Measurements from ENCODE around the gene RTN4RL1. TPM values are rescaled to one million over a fixed set of nuclear protein-coding genes. Genes with fewer than 3 reads are reported as not detected.

Gene RTN4RL1
- total RNA-seq, 1 donor from 2014 or later: 0.77 TPM

DNA sequence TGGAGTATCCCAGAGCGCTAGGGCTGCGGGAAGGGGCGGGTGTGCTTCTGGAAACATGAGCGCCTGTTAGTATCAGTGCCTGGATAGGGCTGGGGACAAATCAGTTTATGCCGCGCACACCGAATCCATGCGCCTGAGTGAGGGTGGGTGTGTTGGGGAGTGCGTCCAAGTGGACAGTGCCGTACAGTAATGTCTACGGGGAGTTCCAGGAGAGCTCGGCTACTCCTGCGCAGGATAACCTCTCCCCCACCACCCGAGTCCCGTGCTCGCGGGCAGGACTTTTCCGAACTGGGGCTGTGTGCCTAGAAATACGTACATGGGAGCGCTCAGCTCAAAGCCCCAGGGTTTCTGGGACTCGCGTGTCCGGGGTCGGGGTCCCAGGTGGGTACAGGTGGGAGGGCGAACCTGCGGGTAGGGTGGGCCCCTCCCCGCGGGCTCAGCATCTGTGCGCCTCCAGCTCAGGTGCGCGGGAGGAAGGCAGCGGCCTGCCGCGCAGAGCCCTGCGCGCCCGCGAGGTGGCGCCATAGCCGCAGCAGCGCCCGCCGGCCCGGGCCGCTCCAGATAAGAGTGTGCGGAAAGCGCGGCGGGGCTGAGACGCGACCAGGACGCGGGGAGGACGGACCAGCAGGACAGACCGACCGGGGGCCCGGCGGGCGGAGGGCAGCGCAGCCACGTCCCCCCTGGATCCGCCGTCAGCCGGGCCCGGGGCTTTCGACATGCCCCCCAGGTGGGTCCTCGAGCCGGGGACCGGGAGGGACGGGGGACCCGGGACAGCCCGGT is 29.6 kb upstream of the RTN4RL1 start, which contains the start of gene HIC1:
TSS of gene HIC1 (plus strand) at position 592 of the 780 bp plus-strand sequence. CDS start 1,588 bp downstream, outside the sequence.
- Histone ChIP-seq H3K27ac (ENCODE audit: low read depth, low read length) (peak within 1 kb of the TSS; percentile 87), H3K79me2 (ENCODE audit: insufficient read depth, low read length) (peaks cover 53% of the 10 kb centered on the region), H4K20me1 (ENCODE audit: insufficient read depth, low read length) (peaks cover 39% of the 10 kb centered on the region), H3K9me3 (ENCODE audit: insufficient read depth, low read depth, low read length) (no peaks in the 10 kb centered on the region), H3K9ac (ENCODE audit: low read length) (peak within 1 kb of the TSS; percentile 93), H3K27me3 (ENCODE audit: insufficient read depth, low read length) (no peaks in the 10 kb centered on the region), H3K36me3 (ENCODE audit: insufficient read depth, low read length) (peaks cover 2% of the 10 kb centered on the region), H3K4me2 (ENCODE audit: low read length) (peak within 1 kb of the TSS; percentile 86), H3K4me1 (ENCODE audit: insufficient read depth, low read length) (peaks cover 28% of the 10 kb centered on the region), H2AFZ (ENCODE audit: low read depth, low read length) (peak within 1 kb of the TSS; percentile 27), H3K4me3 (ENCODE audit: insufficient read depth, low read depth, low read length) (peak within 1 kb of the TSS; percentile 78)
- Mint-ChIP-seq H3K27me3 (ENCODE audit: low read depth, unreplicated experiment) (peaks cover 2% of the 10 kb centered on the region), H3K27ac (ENCODE audit: unreplicated experiment) (peak within 1 kb of the TSS; percentile 41), H3K9me3 (ENCODE audit: unreplicated experiment) (peaks cover 5% of the 10 kb centered on the region), H3K4me3 (ENCODE audit: unreplicated experiment) (peak within 1 kb of the TSS; percentile 78), H3K36me3 (ENCODE audit: low read depth, unreplicated experiment) (peaks cover 7% of the 10 kb centered on the region), H3K4me1 (ENCODE audit: low read depth, unreplicated experiment) (peaks cover 4% of the 10 kb centered on the region)
- no peak for DNase-seq (ENCODE audit: low read depth)
- TF ChIP-seq CTCF (IDR thresholded peaks at IDR 0.05; ENCODE audit: insufficient read depth, low read depth, low read length) (peak; percentile 52), EZH2 (IDR thresholded peaks at IDR 0.05; ENCODE audit: insufficient read depth, low read length) (no peak)
- FAIRE-seq: no peak

DNA sequence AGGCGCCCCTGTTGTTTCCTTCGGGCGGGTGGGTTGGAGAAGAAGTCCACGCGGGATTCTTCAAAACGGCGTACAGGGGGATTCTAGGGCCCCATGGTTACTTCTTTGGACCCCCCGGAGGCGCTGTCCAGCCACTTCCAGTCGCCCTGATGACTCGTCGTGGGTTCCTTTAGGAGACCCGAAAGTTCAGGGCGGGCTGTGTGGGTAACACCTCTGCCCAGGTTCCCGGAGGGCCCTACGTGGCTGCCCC is 29.1 kb upstream of the RTN4RL1 start:
- H4K20me1 ChIP-seq (ENCODE audit: insufficient read depth, low read length): peaks cover 35% of the 10 kb centered on the region
- peak overlapping the region; percentile 27 for H2AFZ ChIP-seq (ENCODE audit: low read depth, low read length)
- H3K79me2 ChIP-seq (ENCODE audit: insufficient read depth, low read length): peaks cover 47% of the 10 kb centered on the region
- no peak for FAIRE-seq
- H3K9me3 Mint-ChIP-seq (ENCODE audit: unreplicated experiment): peaks cover 2% of the 10 kb centered on the region
- H3K9ac ChIP-seq (ENCODE audit: low read length): peak overlapping the region; percentile 93
- peak overlapping the region; percentile 86 for H3K4me2 ChIP-seq (ENCODE audit: low read length)
- no peak overlapping the region for H3K27ac Mint-ChIP-seq (ENCODE audit: unreplicated experiment)
- H3K27ac ChIP-seq (ENCODE audit: low read depth, low read length): peak overlapping the region; percentile 60
- no peak for DNase-seq (ENCODE audit: low read depth)
- H3K4me1 Mint-ChIP-seq (ENCODE audit: low read depth, unreplicated experiment): peaks cover 4% of the 10 kb centered on the region
- H3K36me3 Mint-ChIP-seq (ENCODE audit: low read depth, unreplicated experiment): peaks cover 4% of the 10 kb centered on the region
- peaks cover 2% of the 10 kb centered on the region for H3K27me3 Mint-ChIP-seq (ENCODE audit: low read depth, unreplicated experiment)
- H3K9me3 ChIP-seq (ENCODE audit: insufficient read depth, low read depth, low read length): no peaks in the 10 kb centered on the region
- no peaks in the 10 kb centered on the region for H3K36me3 ChIP-seq (ENCODE audit: insufficient read depth, low read length)
- peak overlapping the region; percentile 78 for H3K4me3 Mint-ChIP-seq (ENCODE audit: unreplicated experiment)
- TF ChIP-seq CTCF (IDR thresholded peaks at IDR 0.05; ENCODE audit: insufficient read depth, low read depth, low read length): no peak
- no peak for TF ChIP-seq EZH2 (IDR thresholded peaks at IDR 0.05; ENCODE audit: insufficient read depth, low read length)
- H3K4me3 ChIP-seq (ENCODE audit: insufficient read depth, low read depth, low read length): peak overlapping the region; percentile 78
- H3K27me3 ChIP-seq (ENCODE audit: insufficient read depth, low read length): no peaks in the 10 kb centered on the region
- H3K4me1 ChIP-seq (ENCODE audit: insufficient read depth, low read length): peaks cover 25% of the 10 kb centered on the region

Measured in astrocyte (in vitro differentiated cells and primary cell).